GM18499 (cell line): ENCODE results near the gene TRMT1L.
"Not testable (repeated sequence)": the region's sequence is repeated elsewhere in the genome, so short reads cannot be mapped to it uniquely, and the experiment has no call there.

Source experiments
- ATAC-seq: cut with Tn5 transposase; IDR thresholded peaks from one replicate; pipeline ENCODE4 v1.9.1; 2021; ENCODE audit warnings: moderate number of reproducible peaks; ENCODE audit not compliant: insufficient read depth, unreplicated experiment

Gene TRMT1L

DNA sequence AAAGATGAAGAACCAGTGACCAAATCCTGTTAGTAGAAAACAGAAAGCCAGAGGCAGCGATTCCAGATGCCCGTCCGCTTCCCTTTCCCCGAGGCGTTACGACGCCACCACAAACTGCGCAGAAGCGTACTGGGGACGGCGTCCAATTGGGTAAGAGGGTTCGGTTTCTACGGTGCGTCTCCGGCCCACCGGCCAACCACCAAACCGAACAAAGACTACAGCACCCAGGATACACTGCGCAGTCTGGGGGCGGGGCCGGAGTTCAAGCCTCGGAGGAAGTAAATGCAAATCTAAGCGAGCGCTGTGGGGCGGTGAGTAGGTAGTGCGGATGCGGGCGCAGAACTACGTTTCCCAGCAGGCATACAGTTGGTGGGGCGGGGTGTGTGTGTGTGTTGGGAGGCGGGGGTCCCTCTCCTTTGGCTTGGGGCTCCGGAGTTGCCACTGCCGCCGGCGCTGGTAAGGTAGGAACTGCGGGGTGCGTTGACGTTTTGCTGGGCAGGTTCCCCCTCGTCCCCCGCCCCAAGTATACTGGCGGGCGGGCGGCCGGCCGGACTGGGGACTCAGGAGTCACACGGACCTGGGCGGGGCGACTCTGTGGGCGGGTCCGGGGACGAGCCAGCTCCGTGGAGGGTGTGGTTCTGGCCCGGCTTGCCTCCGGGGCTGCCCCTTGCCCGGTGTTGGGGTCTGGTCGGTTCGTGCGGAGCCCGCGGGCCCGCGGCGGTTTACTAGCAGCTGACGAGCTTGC is at the start of gene TRMT1L, which contains the start of gene SWT1:
Gene TRMT1L, minus strand, starts transcription at position 100 of the 745 bp plus-strand sequence. CDS start 241 bp downstream, outside the sequence.
Gene SWT1, plus strand, starts transcription at position 314 of the 745 bp plus-strand sequence. CDS start 3,675 bp downstream, outside the sequence.
- peak; percentile 90 for ATAC-seq

DNA sequence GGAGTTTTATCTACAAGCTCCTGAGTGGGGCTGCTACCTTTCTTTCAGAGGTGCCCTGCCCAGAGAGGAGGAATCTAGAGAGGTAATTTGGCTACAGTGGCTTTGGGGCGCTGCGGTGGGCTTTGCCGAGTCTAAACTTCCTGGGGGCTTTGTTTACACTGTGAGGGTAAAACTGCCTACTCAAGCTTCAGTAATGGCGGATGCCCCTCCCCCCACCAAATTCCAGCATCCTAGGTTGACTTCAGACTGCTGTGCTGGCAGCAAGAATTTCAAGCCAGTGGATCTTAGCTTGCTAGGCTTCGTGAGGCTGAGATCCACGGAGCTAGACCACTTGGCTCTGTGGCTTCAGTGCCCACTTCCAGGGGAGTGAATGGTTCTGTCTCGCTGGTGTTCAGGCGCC is 44.1 kb upstream of the TRMT1L start:
- ATAC-seq, result no peak

- not testable (repeated sequence) for ATAC-seq
Measured at GRCh38 chr1:185198712-185199111, 42.0 kb upstream of the TRMT1L start.

DNA sequence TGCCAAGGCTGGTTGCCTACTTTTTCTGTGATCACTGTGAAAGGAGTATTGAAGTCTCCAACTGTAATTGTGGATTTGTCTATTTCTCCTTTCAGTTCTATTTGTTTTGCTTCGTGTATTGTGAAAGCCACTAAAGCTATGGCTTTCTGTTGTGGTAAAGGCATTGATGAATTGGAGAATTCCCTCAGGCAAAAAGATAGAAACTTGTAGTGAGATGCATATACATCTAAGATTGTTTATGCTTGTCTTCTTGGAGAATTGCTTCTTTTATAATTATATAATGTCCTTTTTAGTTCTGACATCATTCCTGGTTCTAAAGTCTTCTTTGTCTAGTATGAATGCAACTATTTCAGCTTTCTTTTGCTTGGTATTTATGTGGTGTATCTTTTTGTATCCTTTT is 37.0 kb upstream of the TRMT1L start:
- no peak for ATAC-seq

- peak; percentile 74 for ATAC-seq
Measured at GRCh38 chr1:185170291-185170848, 13.6 kb upstream of the TRMT1L start.

DNA sequence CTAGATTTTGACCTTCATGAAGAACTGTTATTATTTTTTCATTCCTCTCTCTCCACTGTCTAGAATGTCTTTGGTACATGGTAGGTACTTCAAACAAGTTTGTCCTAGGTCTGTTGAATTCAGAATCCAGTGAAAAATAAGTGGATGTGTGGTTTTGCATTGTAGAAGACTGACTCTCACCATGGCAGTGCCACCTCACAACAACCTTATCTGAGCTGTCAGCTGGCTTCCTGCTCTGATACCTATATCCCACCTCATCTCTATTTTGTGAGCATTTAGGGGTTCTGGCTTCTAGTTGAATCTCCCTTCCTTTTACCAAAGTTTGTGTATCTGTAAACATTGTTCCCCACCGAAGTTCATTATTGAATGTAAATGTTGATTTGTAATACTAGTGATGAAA is 9.4 kb upstream of the TRMT1L start:
- ATAC-seq, result no peak

DNA sequence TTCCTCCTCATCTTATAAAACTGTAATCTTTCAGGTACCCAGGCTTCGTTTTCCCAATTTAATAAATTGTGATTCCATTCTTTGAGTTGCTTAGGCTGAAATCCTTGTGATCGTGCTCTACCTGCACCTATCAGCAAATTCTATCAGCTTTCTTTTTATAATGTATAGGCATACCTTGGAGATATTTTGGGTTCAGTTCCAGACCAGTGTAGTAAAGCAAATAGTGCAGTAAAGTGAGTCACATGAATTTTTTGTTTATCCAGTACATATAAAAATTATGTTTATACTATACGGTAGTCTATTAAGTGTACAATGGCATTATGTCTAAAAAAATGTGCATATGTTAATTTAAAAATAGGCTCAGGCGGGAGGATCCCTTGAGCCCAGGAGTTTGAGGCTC is 5.7 kb upstream of the TRMT1L start:
- no peak for ATAC-seq

- ATAC-seq, result no peak
Measured at GRCh38 chr1:185159966-185160365, 3.2 kb upstream of the TRMT1L start.

DNA sequence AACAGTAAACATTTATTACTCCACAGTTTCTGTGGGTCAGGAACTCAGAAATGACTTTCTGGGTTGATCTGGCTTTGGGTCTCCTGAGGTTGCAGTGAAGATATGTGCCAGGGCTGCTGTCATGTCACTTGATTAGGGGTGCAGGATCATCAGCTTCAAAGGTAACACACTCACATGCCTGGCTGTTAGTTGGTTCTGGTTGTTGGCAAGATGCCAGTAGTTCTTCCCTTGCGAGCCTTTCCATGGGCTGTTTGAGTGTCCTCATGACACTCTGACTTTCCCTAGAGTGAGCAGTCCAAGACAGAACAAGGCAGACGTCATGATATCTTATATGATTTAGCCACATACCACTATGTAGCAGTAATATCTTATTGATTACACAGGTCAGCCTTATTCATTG is 2.0 kb upstream of the TRMT1L start:
- ATAC-seq, result no peak

DNA sequence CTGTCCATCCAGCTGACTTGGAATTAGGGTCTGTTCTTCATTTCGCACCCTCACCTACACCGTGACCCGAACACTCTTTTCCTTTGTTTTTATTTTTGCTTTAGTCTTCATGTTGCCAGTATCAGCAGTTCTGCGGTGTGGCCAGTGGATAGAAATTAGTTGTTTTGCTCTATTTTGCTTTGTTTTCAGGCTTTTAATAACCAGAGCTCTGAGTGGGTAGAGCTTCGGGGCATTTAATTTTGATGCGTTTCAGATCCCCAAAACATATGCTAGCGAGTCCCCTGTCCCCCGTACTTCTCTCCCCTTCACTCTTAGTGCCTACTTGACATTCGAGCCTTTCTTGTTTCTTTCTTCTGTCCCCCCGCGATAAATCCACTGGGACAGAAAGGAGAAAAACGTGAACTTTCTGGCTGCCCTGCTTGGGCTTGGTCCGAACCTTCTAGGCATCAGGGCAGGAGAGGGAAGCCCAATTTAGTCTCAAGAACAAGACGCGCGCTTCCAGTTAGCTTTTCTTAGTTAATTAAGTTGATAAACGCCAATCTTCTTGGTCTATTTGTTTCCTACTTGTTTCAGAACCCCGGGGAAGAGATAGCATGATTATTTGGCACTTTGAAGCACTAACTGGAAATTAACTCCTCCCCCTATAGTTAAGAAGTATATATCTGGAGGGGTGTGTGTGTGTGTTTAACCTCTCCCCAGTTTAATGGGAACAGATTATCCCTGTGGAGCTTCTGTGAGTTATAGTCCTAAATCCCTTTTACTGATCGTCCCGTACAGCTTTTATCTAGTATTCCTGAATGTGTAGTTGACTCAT is 1.1 kb upstream of the TRMT1L start:
- no peak for ATAC-seq

DNA sequence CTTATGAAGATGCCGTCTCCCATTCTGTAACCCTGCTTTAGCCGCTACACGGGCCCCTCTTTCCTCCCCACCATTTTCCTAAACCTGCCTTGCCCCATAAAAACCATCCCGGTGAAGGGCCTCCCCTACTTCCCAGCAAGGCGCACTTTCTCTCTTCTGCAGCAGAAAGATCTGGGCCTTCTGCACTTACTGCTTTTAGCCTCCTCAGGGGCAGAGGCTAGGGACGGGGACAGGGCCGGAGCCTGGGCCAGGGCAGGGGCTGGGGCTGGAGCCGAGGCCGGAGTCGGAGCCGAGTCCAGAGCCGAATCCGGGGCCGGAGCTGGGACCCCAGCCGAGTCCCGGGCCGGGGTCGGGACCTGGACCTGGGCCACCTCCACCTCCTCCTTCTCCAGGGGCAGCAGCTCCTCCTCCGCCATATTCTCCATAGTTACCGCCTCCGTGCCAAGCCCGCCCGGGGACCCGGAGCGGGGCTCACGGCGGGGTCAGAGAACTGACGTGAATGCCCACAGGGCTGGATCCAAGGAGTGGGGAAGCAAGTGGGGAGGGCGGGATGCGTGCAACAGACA is 382 bp downstream of the TRMT1L start:
- ATAC-seq, result peak; percentile 4

- no peak for ATAC-seq
Measured at GRCh38 chr1:185155600-185156287, 1.0 kb downstream of the TRMT1L start.

- ATAC-seq, result no peak
Measured at GRCh38 chr1:185154912-185155513, 1.7 kb downstream of the TRMT1L start.

GRCh38 chr1:185152187-185152767 is 4.5 kb downstream of the TRMT1L start:
- ATAC-seq, result no peak

GRCh38 chr1:185151215-185151614 is 5.5 kb downstream of the TRMT1L start:
- no peak for ATAC-seq

DNA sequence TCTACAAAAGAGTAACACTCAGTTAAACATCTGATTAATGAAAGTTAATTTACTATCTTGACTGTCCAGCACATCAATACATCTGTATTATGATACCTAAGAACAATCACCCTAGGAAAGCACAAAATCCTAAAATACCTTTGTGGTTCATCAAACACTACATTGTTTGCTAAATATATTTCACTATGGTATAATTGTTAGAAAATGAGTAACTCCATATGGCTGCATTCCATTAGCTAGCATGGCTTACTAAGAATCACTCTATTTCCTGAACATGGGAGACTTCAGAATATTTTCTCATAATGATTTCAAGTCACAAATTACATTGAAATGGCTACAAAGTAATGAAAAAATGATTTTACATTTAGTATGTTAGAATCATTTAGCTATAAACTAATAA is 12.5 kb downstream of the TRMT1L start:
- ATAC-seq, result no peak

DNA sequence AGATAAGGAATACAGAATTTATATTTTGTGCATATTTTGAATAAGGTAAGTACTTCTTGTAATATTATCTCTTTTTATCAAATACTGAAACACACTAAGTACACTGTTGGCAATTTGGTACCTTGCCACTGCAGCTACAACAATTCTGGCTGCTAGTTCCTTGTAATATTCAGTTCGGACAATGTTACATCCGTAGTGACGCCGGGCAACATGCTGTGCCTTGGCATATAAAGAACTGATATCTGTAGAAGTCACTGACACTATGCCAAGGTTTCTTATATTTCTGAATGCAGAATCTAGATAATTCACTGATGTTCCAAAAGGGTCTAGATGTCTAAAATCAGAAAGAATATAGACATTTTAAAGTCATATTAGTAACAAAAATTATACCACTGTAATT is 17.5 kb downstream of the TRMT1L start:
- ATAC-seq, result no peak

DNA sequence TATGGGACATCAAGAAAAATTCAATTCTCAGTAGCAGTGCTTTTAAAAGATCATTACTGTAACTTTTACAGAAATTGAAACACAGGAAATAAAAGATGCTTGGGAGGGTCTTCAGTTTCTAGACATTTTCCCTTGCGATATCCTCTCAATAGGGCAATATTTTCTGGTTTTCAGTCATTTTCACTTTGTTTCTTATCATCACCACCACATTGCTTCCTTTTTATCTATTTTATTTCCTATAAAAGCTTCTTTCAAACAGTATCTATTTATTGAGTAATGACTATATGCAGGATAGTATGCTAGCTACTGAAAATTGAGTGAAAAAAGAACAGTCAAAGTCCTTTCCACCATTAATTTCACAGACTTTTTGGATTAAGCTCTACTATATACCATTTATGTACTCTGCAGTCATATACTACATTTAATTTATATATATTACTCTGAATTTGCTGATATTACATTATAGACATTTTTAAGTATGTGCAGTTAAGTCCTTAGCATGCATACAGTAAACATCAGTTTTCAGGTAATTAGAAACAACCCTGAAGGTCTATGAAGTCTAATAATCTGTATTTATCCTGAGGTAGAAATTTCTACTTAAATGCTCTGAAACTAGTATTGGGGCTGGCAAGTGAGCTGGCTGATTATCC is 18.7 kb downstream of the TRMT1L start:
- no peak for ATAC-seq

GRCh38 chr1:185132534-185132933 is 24.2 kb downstream of the TRMT1L start:
- ATAC-seq, result no peak
